CD4-positive, alpha-beta T cell (primary cell): ENCODE data around the gene DCTN1. TPM values are rescaled to one million over a fixed set of nuclear protein-coding genes. Genes with fewer than 3 reads are reported as not detected.

Experiments used
- ATAC-seq: fragments of 200-7000 bp; cut with Tn5 transposase; one replicate; pipeline ENCODE4 v1.10.0; 2022; ENCODE audit warnings: mild to moderate bottlenecking; ENCODE audit not compliant: poor library complexity
- CTCF ChIA-PET: fragments of 350-600 bp; sonication (Branson Sonifier 250); formaldehyde crosslinking; loops from one replicate; lab custom pipeline; 2021; ENCODE audit warnings: antibody characterized with exemption, inconsistent platforms; lab: Charles Lee
- POLR2A ChIA-PET: fragments of 350-600 bp; sonication (Branson Sonifier 250); formaldehyde crosslinking; loops from one replicate; lab custom pipeline; 2021; ENCODE audit warnings: antibody characterized with exemption, inconsistent platforms; lab: Charles Lee
- DNase-seq, 14 experiments: peaks; one replicate each; pipeline ENCODE4 v3.0.0-alpha.2; 2013 to 2020; ENCODE audit warnings: mixed read lengths in 2 of 14
- H3K27ac ChIP-seq, 2 donors: one replicate each; pipeline versions ENCODE4 v1.5.1 to v1.7.0; 2013; ENCODE audit warnings: low read length in 2 of 2, low read depth in 1 of 2, mild to moderate bottlenecking in 1 of 2
- H3K27me3 ChIP-seq, 2 experiments: 1 replicate in 1 of 2; 2 replicates in 1 of 2; pipeline versions ENCODE4 v1.6.1 to v1.7.0; 2013; ENCODE audit warnings: low read length in 2 of 2, control low read depth in 1 of 2, mild to moderate bottlenecking in 1 of 2, moderate library complexity in 1 of 2; ENCODE audit not compliant: insufficient read depth in 2 of 2, control insufficient read depth in 1 of 2
- H3K36me3 ChIP-seq: one replicate; pipeline ENCODE4 v1.6.1; 2013; ENCODE audit warnings: low read length, control low read depth; ENCODE audit not compliant: insufficient read depth
- H3K4me1 ChIP-seq: one replicate; pipeline ENCODE4 v1.6.1; 2013; ENCODE audit warnings: low read length, control low read depth; ENCODE audit not compliant: insufficient read depth
- H3K4me3 ChIP-seq: one replicate; pipeline ENCODE4 v1.5.1; 2013; ENCODE audit warnings: mild to moderate bottlenecking, low read length, moderate library complexity
- H3K9me3 ChIP-seq, 2 experiments: 1 replicate in 1 of 2; 2 replicates in 1 of 2; pipeline versions ENCODE4 v1.6.1 to v1.7.0; 2013; ENCODE audit warnings: low read length in 2 of 2, mild to moderate bottlenecking in 2 of 2, control low read depth in 1 of 2, moderate library complexity in 1 of 2; ENCODE audit not compliant: control insufficient read depth in 1 of 2, insufficient read depth in 1 of 2
- H3K27ac Mint-ChIP-seq: one replicate; pipeline ENCODE4 v1.8.0; 2020; ENCODE audit warnings: mixed read lengths
- H3K27me3 Mint-ChIP-seq: one replicate; pipeline ENCODE4 v1.8.0; 2021; ENCODE audit warnings: mixed read lengths
- H3K36me3 Mint-ChIP-seq: one replicate; pipeline ENCODE4 v1.8.0; 2021; ENCODE audit warnings: low read depth, mixed read lengths
- H3K4me1 Mint-ChIP-seq: one replicate; pipeline ENCODE4 v1.8.0; 2021; ENCODE audit warnings: low read depth, mixed read lengths
- H3K4me3 Mint-ChIP-seq: one replicate; pipeline ENCODE4 v1.8.0; 2020; ENCODE audit warnings: mild to moderate bottlenecking, mixed read lengths
- H3K9me3 Mint-ChIP-seq: one replicate; pipeline ENCODE4 v1.8.0; 2020; ENCODE audit warnings: mixed read lengths
- intact Hi-C, 2 experiments: fragments of 100-400 bp; cut with DNase I in 1 of 2; cut with micrococcal nuclease in 1 of 2; formaldehyde crosslinking; loops; one replicate each; pipeline versions ENCODE4 v1.15.1 to v1.9.0; 2023 to 2025; cut with DNase I, micrococcal nuclease
- total RNA-seq, 174 experiments: library from RNA in 2 of 174; stranded (reverse) in 2 of 174; gene quantifications; one replicate each; pipeline ENCODE4 v1.2.3 and lab custom pipeline; 2021 to 2026
- TF ChIP-seq, protein P1 (sequence below): fragments of 200-600 bp; IDR thresholded peaks from one replicate; pipeline ENCODE4 v1.8.0; 2022; ENCODE audit warnings: antibody characterized with exemption, mild to moderate bottlenecking

DCTN1 gene
- total RNA-seq, 2 experiments from 2014 or later = 51.4 to 60.7 TPM

DNA sequence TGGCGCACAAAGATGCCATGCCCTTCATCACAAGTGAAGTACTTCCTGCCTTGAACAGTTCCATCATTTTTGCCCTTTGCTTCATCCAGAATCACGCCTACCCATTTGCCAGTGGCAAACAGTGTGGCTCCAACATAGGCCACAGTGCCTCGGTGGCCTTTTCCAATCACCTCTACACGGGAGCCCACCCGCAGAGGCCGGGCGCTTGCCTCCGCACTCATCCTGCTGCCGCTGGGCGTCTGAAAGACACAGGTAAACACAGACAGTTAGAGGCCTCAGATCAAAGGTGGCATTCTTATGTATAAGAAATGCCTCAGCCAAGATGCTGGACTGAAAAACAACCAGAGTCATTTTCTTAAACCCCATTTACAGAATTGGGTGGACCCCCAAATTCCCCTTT is 2.1 kb downstream of the DCTN1 start:
- H3K4me1 ChIP-seq = peaks cover 32% of the 10 kb centered on the region
- no peaks in the 10 kb centered on the region for H3K27me3 Mint-ChIP-seq
- DNase-seq (no peak), ATAC-seq (no peak)
- no peak overlapping the region for H3K4me3 ChIP-seq
- no peaks in the 10 kb centered on the region for H3K27me3 ChIP-seq
- H3K27ac Mint-ChIP-seq = no peak overlapping the region
- POLR2A ChIA-PET = interaction anchor here (1.1 kb wide), 1 partner anchor 124 kb away, joined by 7 read pairs; no protein-coding TSS in a partner anchor
- intact Hi-C loops = no loop called here
- H3K36me3 Mint-ChIP-seq = peaks cover 44% of the 10 kb centered on the region
- H3K4me3 Mint-ChIP-seq = no peak overlapping the region
- H3K36me3 ChIP-seq = peaks cover 31% of the 10 kb centered on the region
- H3K9me3 Mint-ChIP-seq = no peaks in the 10 kb centered on the region
- H3K27ac ChIP-seq = no peak overlapping the region
- no peaks in the 10 kb centered on the region for H3K9me3 ChIP-seq
- TF ChIP-seq, protein P1, sequence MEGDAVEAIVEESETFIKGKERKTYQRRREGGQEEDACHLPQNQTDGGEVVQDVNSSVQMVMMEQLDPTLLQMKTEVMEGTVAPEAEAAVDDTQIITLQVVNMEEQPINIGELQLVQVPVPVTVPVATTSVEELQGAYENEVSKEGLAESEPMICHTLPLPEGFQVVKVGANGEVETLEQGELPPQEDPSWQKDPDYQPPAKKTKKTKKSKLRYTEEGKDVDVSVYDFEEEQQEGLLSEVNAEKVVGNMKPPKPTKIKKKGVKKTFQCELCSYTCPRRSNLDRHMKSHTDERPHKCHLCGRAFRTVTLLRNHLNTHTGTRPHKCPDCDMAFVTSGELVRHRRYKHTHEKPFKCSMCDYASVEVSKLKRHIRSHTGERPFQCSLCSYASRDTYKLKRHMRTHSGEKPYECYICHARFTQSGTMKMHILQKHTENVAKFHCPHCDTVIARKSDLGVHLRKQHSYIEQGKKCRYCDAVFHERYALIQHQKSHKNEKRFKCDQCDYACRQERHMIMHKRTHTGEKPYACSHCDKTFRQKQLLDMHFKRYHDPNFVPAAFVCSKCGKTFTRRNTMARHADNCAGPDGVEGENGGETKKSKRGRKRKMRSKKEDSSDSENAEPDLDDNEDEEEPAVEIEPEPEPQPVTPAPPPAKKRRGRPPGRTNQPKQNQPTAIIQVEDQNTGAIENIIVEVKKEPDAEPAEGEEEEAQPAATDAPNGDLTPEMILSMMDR = no peak
- H3K4me1 Mint-ChIP-seq = peaks cover 33% of the 10 kb centered on the region
- CTCF ChIA-PET = no interaction called here

DNA sequence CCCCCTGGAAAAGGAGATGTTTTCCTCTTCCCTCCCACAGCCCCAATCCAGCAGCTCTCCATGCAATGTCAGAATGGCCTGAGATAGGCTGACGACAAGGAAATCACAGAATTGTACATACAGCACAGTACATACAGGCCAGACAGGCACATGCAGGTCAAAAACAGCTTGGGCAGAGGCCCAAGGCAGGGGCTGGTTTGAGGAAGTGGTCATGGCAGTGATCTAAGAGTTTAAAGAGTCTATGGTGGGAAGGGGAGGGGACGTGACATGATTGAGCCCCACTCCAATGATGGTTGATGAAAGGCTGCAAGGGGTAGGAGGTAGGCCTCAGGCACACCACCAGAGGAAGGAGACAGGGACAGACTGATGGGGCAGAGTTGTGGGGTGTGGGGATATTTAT is 4.3 kb downstream of the DCTN1 start:
- TF ChIP-seq, protein P1 = no peak
- CTCF ChIA-PET = no interaction called here

DNA sequence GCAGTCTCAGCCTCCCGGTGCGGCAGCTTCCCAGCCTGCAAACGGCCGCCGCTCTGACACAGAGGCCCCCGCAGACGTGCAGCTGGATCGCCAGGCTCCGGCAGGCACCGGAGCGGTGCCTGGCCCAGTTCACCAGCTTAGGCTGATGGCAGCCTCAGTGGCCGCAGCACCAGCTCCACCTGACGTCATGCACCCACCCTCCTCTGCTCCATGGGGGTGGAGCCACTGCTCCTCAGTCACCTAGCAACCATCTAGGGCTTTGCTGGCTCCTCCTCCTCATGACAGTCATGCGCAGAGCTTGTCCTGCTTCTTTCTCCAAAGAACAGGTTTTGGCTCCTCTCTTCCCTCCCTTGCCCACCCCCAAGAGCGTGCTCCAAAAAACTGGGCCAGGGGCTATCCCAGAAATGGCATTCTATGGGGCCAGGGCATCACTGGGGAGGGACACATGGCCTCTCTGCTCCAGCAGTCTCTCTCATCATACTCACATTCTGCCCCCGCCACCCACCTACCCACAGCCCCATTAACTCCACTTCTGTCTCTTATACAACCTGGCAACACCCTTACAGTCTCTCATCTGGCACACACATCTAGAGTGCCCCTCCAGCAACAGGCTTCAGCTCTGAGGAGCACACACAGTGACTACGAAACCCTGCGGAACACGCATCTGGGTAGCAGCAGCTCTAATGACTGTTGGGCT is 5.5 kb downstream of the DCTN1 start:
- no peak for DNase-seq
- POLR2A ChIA-PET = no interaction called here
- H3K4me3 Mint-ChIP-seq = no peak overlapping the region
- Histone ChIP-seq H3K4me1 (peaks cover 11% of the 10 kb centered on the region), H3K4me3 (no peak overlapping the region), H3K27me3 (no peaks in the 10 kb centered on the region), H3K9me3 (no peaks in the 10 kb centered on the region), H3K36me3 (peaks cover 54% of the 10 kb centered on the region), H3K27ac (no peak overlapping the region)
- H3K9me3 Mint-ChIP-seq = no peaks in the 10 kb centered on the region
- H3K4me1 Mint-ChIP-seq = peaks cover 8% of the 10 kb centered on the region
- CTCF ChIA-PET = no interaction called here
- no peaks in the 10 kb centered on the region for H3K27me3 Mint-ChIP-seq
- no peak overlapping the region for H3K27ac Mint-ChIP-seq
- peaks cover 65% of the 10 kb centered on the region for H3K36me3 Mint-ChIP-seq
- ATAC-seq = no peak
- intact Hi-C loops = no loop called here
- TF ChIP-seq, protein P1 = no peak

More for the DNA sequence above, 4.3 kb downstream of the DCTN1 start:
- Mint-ChIP-seq H3K9me3 (no peaks in the 10 kb centered on the region), H3K27me3 (no peaks in the 10 kb centered on the region), H3K4me1 (peaks cover 20% of the 10 kb centered on the region), H3K4me3 (no peak overlapping the region), H3K27ac (no peak overlapping the region), H3K36me3 (peaks cover 59% of the 10 kb centered on the region)
- peaks cover 43% of the 10 kb centered on the region for H3K36me3 ChIP-seq
- peaks cover 23% of the 10 kb centered on the region for H3K4me1 ChIP-seq
- no peaks in the 10 kb centered on the region for H3K9me3 ChIP-seq
- H3K27me3 ChIP-seq = no peaks in the 10 kb centered on the region
- ATAC-seq (no peak), DNase-seq (no peak)
- POLR2A ChIA-PET = no interaction called here
- no peak overlapping the region for H3K27ac ChIP-seq
- intact Hi-C loops = no loop called here
- H3K4me3 ChIP-seq = no peak overlapping the region
